ENCODE data around the gene FANCE.
"Not testable (repeated sequence)": the region's sequence is repeated elsewhere in the genome, so short reads cannot be mapped to it uniquely, and the experiment has no call there.

Gene FANCE

DNA sequence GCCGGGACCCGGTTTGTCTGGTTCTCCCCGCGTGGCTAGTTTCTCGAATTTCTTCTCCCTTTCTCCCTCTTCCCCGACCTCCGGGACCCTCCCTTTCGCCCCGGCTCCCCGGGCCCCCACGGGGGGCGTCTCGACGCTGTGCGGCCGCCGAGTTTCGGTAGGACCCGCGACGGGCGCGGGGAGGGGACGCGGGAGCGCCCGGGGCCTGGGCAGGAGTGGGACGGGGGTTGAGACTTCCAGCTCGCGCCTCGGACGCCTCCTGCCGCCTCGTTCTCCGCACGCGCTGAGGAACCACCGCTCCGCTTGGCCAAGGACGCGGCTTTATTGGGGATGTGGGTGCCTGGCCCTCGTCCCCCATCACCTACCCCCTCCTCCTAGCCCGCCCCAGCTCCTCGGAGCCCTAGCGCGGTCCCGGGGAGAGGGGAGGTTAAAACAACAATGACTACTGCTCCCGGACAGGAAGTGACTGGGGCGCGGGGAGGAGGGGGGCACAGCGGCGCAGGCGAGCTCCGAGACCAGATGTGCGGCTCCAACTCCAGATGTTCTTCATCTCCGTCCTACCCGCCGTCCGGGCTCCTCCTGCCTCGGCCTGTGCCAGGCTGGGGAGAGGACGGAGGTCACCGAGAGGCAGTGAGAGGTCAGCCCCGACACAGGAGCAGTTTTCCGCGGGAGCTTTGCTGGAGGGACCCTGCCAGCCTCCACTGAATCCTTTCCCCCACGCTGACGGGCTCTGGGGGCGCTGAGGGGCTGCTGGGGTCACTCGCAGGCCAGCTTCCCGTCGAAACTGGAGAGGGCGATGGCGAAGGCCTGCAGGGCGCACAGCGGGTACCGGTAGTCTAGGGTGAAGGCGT lies 45.7 kb downstream of the FANCE start:
- DNase-seq (ENCODE audit: low read depth in 2 of 2), result peak in 1 of 2 donors; percentile 23

DNA sequence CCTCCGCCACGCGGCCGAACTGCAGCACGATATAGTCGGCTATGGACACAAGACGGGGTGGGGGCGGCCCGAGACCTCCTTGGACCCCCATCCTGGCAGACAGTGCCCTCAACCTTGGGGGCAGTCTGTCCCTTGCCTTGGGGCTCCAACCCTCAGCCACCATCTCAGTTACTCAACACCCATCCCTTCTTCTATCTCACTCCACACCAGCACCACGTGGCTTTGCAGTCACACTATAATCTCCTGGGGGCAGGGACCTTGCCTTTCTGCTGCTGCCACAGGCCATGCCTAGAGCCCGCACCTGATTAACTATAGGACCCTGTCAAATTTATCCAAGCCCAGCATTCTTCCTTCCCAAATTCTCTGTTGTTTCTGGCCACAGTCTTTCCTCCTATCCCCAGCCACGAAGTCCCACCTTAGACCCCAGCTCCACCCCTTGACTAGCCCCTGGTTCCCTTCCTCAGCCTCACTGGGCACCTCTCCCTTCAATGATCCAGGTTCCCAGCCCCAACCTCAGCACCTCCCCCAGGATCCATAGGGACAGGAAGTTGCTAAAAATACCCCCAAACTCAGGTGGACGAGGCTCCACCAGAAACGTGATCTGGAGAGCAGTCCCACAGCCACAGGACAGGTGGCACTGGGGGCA lies 46.4 kb downstream of the FANCE start:
- no peak for DNase-seq (ENCODE audit: low read depth in 2 of 2)

DNA sequence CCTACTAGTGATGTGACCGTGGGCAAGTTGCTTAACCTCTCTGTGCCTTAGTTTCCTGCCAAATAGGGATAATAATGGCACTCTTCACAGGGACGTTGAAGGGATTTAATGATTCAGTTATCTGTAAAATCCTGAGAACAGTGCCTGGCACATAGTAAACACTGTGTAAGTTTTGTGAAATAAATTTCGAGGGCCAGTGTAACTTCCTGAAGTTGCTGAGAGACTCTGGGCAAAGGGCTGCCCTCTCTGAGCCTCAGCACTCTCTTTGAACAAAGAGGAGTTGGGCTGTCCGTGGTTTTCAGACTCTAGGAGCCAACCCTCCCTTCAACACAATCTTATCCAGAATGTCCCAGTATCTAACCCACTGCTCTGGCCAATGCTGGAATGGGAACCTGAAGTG lies 47.2 kb downstream of the FANCE start:
- no peak for DNase-seq (ENCODE audit: low read depth in 2 of 2)

DNA sequence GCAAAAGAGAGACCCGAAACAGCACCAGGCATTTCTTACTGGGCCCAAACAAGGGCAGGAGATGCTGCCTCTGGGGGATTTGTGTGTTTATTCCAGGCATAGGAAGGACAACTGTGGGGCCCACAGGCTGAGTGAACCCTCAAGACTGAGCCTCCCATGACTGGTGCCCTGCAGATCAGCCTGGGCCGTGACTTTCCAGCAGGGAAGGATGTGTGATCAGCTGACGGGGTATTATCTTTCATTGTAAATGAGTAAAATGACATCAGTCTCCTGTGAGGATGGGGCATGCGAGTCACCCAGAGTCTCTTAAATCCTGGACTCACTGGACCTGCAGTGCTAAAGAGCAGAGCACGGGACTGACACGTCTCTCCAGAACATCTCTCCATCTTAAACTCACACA lies 48.6 kb downstream of the FANCE start:
- DNase-seq (ENCODE audit: low read depth in 2 of 2), result no peak

DNA sequence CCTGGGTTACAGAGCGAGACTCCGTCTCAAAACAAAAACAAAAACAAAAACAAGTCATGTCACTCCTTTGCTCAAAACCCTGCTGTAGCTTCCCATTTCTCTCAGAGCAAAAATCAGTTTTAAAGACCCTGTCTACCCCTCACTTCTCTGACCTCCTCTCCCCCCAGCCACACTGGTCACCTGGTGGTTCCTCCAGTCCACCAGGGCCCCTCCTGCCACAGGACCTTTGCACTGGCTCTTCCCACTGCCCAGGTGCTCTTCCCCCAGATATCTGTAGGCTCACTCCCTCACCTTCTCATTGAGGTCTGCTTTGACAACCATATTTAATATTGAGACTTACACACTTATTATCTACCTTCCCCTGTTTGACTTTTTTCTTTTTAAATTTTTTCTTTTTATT lies 49.6 kb downstream of the FANCE start:
- DNase-seq (ENCODE audit: low read depth in 2 of 2), result no peak

DNA sequence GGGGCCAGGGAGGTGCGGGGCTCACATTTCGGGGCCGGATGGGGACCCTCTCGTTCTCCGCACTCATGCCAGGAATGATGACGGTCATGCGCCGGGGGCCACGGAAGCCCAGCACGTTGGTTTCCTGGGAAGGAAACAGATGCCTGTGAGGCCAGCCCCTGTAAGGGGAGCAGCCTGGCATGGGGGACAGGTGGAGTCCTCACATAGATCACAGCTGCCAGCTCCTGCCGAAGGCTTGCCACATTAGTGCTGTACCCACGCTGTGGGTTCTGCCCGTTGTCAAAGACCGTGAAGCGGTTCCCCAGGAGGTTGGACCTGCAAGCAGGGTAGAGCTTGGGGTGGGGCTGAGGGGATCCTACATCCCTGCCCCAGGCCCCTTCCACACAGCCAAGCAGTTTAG lies 51.4 kb downstream of the FANCE start:
- DNase-seq (ENCODE audit: low read depth in 2 of 2), result no peak

DNA sequence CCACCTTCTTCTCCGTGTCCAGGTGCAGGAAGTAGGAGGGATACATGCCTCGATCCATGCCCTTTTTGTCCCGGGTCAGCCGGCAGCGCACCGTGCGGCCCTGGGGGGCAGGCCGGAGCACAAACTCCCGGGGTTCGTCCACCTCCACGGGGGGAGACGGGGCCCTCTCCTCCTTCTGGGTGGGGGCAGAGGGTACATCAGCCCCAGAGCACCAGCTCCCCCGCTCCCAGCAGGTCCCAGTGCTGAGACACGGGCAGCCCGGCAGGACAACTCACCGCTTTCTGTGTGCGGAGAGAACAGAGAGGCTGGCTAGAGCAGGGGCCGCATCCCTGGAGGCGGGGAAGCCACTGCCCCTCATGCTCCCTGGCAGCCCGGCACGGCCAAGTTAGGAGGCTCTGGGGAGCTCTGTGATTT lies 53.9 kb downstream of the FANCE start:
- DNase-seq (ENCODE audit: low read depth in 2 of 2), result no peak

DNA sequence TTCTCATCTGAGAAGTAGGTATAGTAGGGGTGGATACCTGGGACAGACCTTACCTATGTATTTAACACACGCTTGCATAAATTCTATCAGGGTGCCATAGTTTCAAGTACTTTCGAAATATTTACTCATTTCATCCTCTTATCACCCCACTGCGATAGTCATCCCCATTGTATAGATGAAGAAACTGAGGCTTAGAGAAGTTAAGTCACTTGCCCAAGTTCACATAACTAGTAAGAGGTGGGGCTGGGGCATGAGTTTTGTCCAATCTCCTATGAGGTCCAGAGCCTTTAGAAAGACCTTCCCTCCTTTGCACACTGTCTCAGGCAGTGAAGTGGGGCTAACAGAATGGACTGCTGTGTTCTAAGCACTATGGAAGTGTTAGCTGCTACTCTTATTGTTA lies 54.4 kb downstream of the FANCE start:
- DNase-seq (ENCODE audit: low read depth in 2 of 2), result no peak

DNA sequence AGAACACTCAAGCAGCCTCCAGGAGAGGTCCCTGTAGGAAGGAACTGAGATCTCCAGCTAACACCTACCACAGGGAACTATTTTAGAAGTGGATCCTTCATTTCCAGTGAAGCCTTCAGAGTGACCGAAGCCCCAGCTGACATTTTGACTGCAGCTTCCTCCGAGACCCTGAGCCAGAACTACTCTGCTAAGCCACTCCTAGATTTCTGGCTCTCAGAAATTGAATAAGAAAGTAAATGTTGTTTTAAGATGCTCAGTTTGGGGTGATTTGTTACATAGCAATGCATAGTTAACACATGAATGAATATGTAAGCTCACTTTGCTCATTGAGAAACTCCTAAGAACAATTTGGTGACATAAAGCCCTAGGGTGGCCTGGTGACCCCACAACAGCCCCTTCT lies 55.1 kb downstream of the FANCE start:
- DNase-seq (ENCODE audit: low read depth in 2 of 2), result no peak

DNA sequence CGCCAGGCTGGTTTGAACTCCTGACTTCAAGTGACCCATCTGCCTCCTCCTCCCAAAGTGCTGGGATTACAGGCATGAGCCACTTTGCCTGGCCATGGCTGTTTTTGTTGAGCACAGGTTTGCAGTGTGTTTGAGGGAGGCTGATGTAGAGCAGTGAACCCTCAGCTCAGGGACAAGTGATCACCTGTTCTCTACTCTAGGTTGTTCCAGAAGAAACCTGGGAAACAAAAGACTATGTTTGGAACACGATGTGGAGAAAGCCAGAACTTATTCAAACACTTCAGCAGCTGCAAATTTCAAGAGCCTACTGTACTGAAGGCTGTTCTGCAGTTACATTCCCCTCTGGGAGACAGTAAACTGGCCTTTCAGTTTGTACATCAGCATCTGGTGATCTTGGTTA lies 55.9 kb downstream of the FANCE start:
- no peak for DNase-seq (ENCODE audit: low read depth in 2 of 2)

DNA sequence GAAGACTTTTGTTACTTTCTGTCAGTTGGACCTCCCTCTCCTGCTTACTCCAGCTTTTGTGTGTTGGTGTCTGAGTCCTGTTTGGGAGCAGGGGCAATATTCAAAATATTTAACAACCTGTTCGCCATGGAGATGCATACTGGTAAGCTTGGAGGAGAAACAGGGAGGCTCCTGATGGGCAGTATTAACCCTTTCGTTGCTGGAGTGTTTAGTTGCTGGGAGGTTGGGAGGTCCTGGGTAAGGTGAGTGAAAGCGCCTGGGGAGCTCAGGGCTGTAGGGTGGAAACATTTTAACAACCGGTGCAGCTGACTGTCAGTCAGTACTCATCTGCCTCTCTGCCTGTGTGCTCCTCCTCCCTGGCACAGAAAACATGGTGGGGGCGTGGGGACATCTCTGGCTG lies 56.4 kb downstream of the FANCE start:
- DNase-seq (ENCODE audit: low read depth in 2 of 2), result no peak

DNA sequence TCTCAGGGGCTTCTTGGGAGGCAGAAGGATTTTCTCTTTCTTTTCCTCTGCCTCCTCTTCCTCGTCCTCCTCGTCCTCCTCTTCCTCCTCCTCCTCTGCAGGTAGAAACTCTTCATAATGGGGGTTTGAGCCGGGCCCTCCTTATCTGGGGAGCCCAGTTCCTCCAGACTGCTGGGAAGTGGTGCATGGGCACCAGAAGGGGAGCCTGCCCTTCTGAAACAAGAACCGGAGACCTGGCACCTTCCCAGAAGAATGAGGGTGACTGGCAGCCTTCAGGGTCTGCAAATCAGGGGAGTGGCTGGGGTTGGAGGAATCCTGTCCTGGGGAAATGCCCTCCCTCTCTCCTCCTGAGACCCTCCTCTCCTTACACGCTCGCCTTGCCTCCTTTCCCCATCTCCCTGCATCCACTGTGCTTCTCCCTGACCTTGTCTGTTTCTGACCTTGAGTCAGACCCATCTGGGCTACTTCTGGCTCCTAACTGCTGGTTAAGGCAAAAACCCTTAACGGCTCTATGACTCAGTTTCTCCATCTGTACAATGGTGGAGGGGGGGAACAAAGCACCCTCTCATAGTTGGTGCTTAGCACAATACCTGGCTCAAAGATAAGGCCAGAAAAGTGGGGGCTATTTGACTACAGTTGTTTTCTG lies 58.9 kb downstream of the FANCE start:
- no peak for DNase-seq (ENCODE audit: low read depth in 2 of 2)

DNA sequence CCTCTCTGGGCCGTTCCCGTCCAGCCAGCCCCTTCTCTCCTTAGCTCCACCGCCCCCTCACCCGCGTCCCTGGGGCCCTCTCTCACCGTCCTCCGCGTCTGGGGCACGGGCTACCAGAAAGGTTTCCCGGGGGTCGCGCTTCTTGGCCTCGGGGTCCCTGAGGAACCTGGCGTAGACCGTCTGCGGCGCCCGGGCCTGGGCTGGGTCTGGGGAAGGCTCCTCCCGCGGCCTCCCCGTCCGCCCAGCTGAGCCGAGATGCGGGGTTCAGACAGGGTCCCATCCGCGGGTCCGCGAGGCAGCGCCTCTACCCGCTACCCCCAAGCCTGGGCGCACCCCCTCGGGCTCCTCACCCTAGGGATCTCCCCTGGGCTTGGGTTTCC lies 59.4 kb downstream of the FANCE start:
- no peak for DNase-seq (ENCODE audit: low read depth in 2 of 2)

DNA sequence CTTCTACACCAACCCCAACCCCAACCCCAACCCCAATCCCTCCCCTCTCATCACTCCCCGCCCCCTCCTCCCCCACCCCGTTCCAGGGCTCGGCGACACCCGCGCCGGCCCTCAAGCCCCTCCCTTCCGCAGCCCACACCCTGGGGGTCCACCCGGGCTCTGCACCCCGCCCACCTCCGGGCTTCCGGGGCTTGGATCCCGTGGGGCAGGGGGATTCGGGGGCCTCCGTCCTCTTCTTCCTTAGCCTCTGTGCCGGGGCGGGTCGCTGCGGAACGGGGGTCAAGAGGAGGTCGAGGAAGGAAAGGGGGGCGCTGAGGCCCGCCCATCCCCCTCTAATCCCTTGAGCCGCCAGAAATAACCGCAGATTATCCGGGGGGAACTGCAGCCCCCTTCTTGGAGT lies 59.9 kb downstream of the FANCE start:
- no peak for DNase-seq (ENCODE audit: low read depth in 2 of 2)

DNA sequence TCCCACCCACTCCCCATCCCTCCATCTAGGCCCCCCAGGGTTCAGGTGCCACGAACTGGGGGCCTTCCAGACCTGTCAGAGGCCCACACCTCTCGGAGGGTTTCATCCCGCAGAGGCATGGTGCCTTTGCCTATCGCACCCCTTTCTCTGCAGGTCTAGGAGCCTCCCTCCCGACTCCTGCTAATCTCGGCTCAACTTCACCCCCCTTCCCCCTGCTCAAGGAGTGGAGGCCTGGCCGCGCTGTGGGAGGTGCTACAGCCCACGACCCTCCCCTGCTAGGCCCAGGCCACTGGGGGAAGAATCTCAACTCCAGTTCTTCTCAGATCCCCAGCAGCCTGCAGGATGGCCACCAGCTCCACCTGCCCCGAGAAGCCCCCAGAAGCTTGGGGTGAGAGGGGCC lies 60.6 kb downstream of the FANCE start, which contains the start of gene TULP1:
TSS of gene TULP1 (minus strand) at position 157 of the 400 bp plus-strand sequence. CDS start at position 119, 38 bp downstream.
- DNase-seq (ENCODE audit: low read depth in 2 of 2), result no peak

DNA sequence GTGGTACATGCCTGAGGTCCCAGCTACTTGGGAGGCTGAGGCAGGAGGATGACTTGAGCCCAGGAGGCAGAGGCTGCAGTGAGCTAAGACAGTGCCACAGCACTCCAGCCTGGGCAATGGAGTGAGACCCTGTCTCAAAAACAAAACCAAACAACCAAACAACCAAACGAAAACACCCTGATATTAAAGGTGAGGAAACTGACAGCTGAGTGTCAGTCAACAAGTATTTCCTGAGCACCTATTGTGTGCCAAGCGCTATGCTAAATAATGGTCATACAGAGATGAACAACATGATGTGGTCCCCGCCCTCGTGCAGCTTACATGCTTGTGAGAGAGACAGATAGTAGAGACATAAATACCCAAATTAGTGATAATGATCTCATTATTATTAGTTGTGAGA lies 62.4 kb downstream of the FANCE start:
- DNase-seq (ENCODE audit: low read depth in 2 of 2), result no peak

DNA sequence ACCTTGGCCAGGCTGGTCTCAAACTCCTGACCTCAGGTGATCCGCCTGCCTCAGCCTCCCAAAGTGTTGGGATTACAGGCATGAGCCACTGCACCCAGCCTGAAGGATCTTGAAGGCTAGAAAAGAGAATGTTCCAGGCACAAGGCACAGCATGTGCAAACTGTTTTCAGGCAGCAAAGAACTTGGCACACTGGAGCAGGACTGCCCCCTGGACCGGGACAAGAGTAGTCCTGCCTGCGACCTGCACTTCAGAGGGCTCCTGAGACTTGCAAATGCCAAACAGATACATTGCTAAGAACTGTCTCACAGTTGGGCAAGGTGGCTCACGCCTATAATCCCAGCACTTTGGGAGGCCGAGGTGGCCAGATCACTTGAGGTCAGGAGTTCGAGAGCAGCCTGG lies 63.8 kb downstream of the FANCE start:
- not testable (repeated sequence) for DNase-seq (ENCODE audit: low read depth in 2 of 2)
